Ascending aorta (tissue), 2 donors: Measurements from ENCODE around the gene ELF2. TPM values are rescaled to one million over a fixed set of nuclear protein-coding genes. Genes with fewer than 3 reads are reported as not detected.

Experiments used
- DNase-seq, 2 donors: peaks; one replicate each; pipeline ENCODE4 v3.0.0-alpha.2; 2019; ENCODE audit warnings: low spot score in 2 of 2
- H3K27ac ChIP-seq, 2 donors: fragments of 200-600 bp; sonication (generic); one replicate each; pipeline ENCODE4 v1.5.1; 2016 to 2017; ENCODE audit warnings: mild to moderate bottlenecking in 1 of 2
- H3K27me3 ChIP-seq: fragments of 200-600 bp; sonication (generic); one replicate; pipeline ENCODE4 v1.5.1; 2017
- H3K36me3 ChIP-seq, 2 donors: fragments of 200-600 bp; sonication (generic); one replicate each; pipeline ENCODE4 v1.5.1; 2016
- H3K4me1 ChIP-seq, 2 donors: fragments of 200-600 bp; sonication (generic); one replicate each; pipeline ENCODE4 v1.5.1; 2016 to 2017; ENCODE audit warnings: mild to moderate bottlenecking in 1 of 2
- H3K4me3 ChIP-seq, 2 donors: fragments of 200-600 bp; sonication (generic); one replicate each; pipeline ENCODE4 v1.5.1; 2016 to 2017; ENCODE audit warnings: mild to moderate bottlenecking in 1 of 2
- H3K9me3 ChIP-seq, 2 donors: fragments of 200-600 bp; sonication (generic); one replicate each; pipeline ENCODE4 v1.5.1; 2016
- CTCF ChIP-seq, 3 experiments: fragments of 200-600 bp in 2 of 3; fragments of 450-650 bp in 1 of 3; sonication (generic) in 2 of 3; IDR thresholded peaks; one replicate each; pipeline ENCODE4 v1.5.1; 2016 to 2019; ENCODE audit warnings: antibody characterized with exemption in 3 of 3, mild to moderate bottlenecking in 1 of 3, moderate library complexity in 1 of 3
- intact Hi-C: fragments of 100-400 bp; cut with DNase I; formaldehyde crosslinking; loops from one replicate; pipeline ENCODE4 v1.15.1; 2023
- total RNA-seq: library from RNA; depleted of rRNA; stranded (reverse); fragments of >200 nt; gene quantifications from one replicate; pipeline ENCODE4 v1.1.0, GENCODE V29; 2016

ELF2 gene
- total RNA-seq, 1 donor from 2014 or later: 20.3 TPM

GRCh38 chr4:139154538-139154937 lies 22.5 kb downstream of the ELF2 start:
- H3K4me3 ChIP-seq: no peak overlapping the region
- no peak for TF ChIP-seq CTCF (IDR thresholded peaks at IDR 0.05)
- intact Hi-C loops: no loop called here
- H3K9me3 ChIP-seq: no peaks in the 10 kb centered on the region
- no peak overlapping the region for H3K27ac ChIP-seq
- H3K27me3 ChIP-seq: no peaks in the 10 kb centered on the region
- no peak for DNase-seq
- H3K36me3 ChIP-seq: no peaks in the 10 kb centered on the region
- peaks cover 0 to 7% of the 10 kb centered on the region in 2 donors for H3K4me1 ChIP-seq

DNA sequence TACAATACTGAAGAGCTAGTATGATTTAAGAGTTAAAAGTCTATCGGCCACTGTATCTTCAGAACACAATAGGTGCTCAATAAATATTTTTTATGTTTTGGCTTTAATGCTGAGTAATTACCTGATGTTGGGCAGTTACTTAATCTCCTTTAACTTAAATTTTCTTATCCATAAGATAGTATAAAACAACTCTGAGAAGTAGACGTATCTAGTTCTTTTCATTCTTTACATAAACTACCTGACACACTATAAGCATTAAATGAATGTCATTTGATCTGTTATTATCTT lies 22.9 kb downstream of the ELF2 start:
- H3K9me3 ChIP-seq: no peaks in the 10 kb centered on the region
- no peak for TF ChIP-seq CTCF (IDR thresholded peaks at IDR 0.05)

DNA sequence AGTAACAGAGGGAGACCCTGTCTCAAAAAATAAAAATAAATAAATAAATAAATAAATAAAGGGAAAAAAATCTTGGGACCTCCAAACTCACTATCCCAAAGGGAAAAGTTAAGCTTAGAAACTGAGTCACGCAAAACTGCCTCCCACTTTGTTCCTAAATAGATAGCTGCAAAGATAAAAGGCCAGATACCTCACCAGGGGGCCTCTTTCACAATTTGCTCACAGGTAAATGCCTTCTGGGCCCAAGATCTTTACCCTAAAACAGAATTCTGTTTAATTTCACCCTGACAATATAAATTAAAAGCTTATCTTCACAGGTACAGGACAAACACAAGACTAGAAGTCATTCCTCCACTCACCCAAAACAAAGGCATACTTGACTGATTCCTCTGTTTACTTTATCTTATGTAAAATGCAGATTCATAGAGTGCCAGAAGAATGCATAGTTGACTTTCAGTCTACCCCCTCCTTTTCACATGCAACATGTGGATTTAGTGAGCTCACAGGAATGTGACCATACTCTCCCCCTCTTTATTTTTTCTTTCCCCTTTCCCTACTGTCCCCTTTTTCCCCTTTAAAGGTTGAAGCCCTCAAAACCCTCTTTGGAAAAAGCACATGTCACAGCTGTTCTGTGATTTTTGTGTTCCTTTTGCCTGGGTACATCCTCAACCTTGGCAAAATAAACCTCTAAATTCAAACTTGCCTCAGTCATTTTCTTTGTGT lies 23.4 kb downstream of the ELF2 start:
- H3K27me3 ChIP-seq: no peaks in the 10 kb centered on the region
- peaks cover 0 to 7% of the 10 kb centered on the region in 2 donors for H3K4me1 ChIP-seq
- H3K27ac ChIP-seq: no peak overlapping the region
- H3K36me3 ChIP-seq: no peaks in the 10 kb centered on the region
- no peaks in the 10 kb centered on the region for H3K9me3 ChIP-seq
- TF ChIP-seq CTCF (IDR thresholded peaks at IDR 0.05): no peak
- intact Hi-C loops: no loop called here
- no peak for DNase-seq
- H3K4me3 ChIP-seq: no peak overlapping the region

More for the DNA sequence above, 22.9 kb downstream of the ELF2 start:
- H3K4me1 ChIP-seq: peaks cover 0 to 7% of the 10 kb centered on the region in 2 donors
- no peaks in the 10 kb centered on the region for H3K27me3 ChIP-seq
- no peaks in the 10 kb centered on the region for H3K36me3 ChIP-seq
- DNase-seq: no peak
- H3K27ac ChIP-seq: no peak overlapping the region
- no peak overlapping the region for H3K4me3 ChIP-seq
- intact Hi-C loops: no loop called here

DNA sequence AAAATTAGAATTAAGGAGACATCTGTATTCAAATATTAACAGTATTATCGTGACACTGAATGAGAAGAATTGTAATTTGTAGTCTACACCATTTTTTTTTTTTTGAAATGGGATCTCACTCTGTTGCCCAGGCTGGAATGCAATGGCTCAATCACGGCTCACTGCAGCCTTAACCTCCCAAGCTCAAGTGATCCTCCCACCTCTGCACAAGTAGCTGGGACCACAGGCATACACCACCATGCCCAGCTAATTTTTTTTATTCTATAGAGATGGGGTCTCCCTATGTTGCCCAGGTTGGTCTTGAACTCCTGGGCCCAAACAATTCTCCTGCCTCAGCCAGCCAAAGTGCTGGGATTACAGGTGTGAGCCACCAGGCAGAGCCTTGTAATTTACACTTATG lies 24.8 kb downstream of the ELF2 start:
- intact Hi-C loops: no loop called here
- no peak for TF ChIP-seq CTCF (IDR thresholded peaks at IDR 0.05)
- no peak for DNase-seq
- no peaks in the 10 kb centered on the region for H3K27me3 ChIP-seq
- H3K4me1 ChIP-seq: peaks cover 0 to 7% of the 10 kb centered on the region in 2 donors
- no peak overlapping the region for H3K4me3 ChIP-seq
- H3K36me3 ChIP-seq: peaks cover 0 to 3% of the 10 kb centered on the region in 2 donors
- H3K9me3 ChIP-seq: no peaks in the 10 kb centered on the region
- H3K27ac ChIP-seq: no peak overlapping the region

- Histone ChIP-seq H3K4me3 (no peak overlapping the region), H3K27ac (no peak overlapping the region), H3K9me3 (no peaks in the 10 kb centered on the region), H3K4me1 (peaks cover 6 to 29% of the 10 kb centered on the region in 2 donors), H3K36me3 (peaks cover 0 to 3% of the 10 kb centered on the region in 2 donors), H3K27me3 (no peaks in the 10 kb centered on the region)
- no peak for TF ChIP-seq CTCF (IDR thresholded peaks at IDR 0.05)
- intact Hi-C loops: no loop called here
- DNase-seq: no peak
These were observed 29.9 kb downstream of the ELF2 start for GRCh38 chr4:139146926-139147629.
